ENCODE data around the gene PPARA. TPM values are rescaled to one million over a fixed set of nuclear protein-coding genes. Genes with fewer than 3 reads are reported as not detected.

The PPARA gene
- polyA plus RNA-seq, 1 experiment = 10.3 TPM

GRCh38 chr22:46121079-46121478 lies 29.2 kb upstream of the PPARA start:
- Histone ChIP-seq H3K4me3 (ENCODE audit: low read depth, low read length) (no peak overlapping the region), H3K36me3 (ENCODE audit: control insufficient read depth, insufficient read depth, low read length) (peaks cover 1% of the 10 kb centered on the region; the same call in 1 of the 2 replicates), H3K27me3 (ENCODE audit: control insufficient read depth, insufficient read depth, low read length) (no peaks in the 10 kb centered on the region)
- TF ChIP-seq CTCF (IDR thresholded peaks at IDR 0.05; ENCODE audit: insufficient read depth, low read depth, low read length) = no peak
- ChIA-PET CTCF (interaction anchor here (0.8 to 12.2 kb wide), 13 partner anchors 11 to 421 kb away, joined by 3 to 183 read pairs (median 9); no protein-coding TSS in a partner anchor), POLR2A (no interaction called here)
- DNase-seq (ENCODE audit: low read depth) = no peak

GRCh38 chr22:46121523-46122287 lies 28.6 kb upstream of the PPARA start:
- ChIA-PET CTCF (interaction anchor here (0.6 to 12.2 kb wide), 25 partner anchors 8 to 561 kb away, joined by 3 to 183 read pairs (median 6); partner anchors contain the start of genes GTSE1 and TTC38), POLR2A (no interaction called here)
- H3K27me3 ChIP-seq (ENCODE audit: control insufficient read depth, insufficient read depth, low read length) = no peaks in the 10 kb centered on the region
- no peaks in the 10 kb centered on the region; the same call in 1 of the 2 replicates for H3K36me3 ChIP-seq (ENCODE audit: control insufficient read depth, insufficient read depth, low read length)
- DNase-seq (ENCODE audit: low read depth) = no peak
- TF ChIP-seq CTCF (IDR thresholded peaks at IDR 0.05; ENCODE audit: insufficient read depth, low read depth, low read length) = no peak
- H3K4me3 ChIP-seq (ENCODE audit: low read depth, low read length) = no peak overlapping the region

- no peaks in the 10 kb centered on the region for H3K36me3 ChIP-seq (ENCODE audit: control insufficient read depth, insufficient read depth, low read length)
- ChIA-PET POLR2A (no interaction called here), CTCF (interaction anchor here (0.6 to 12.2 kb wide), 23 partner anchors 9 to 560 kb away, joined by 3 to 183 read pairs (median 7); partner anchors contain the start of genes GTSE1 and TTC38)
- DNase-seq (ENCODE audit: low read depth) = no peak
- TF ChIP-seq CTCF (IDR thresholded peaks at IDR 0.05; ENCODE audit: insufficient read depth, low read depth, low read length) = peak; percentile 92
- no peak overlapping the region for H3K4me3 ChIP-seq (ENCODE audit: low read depth, low read length)
- H3K27me3 ChIP-seq (ENCODE audit: control insufficient read depth, insufficient read depth, low read length) = no peaks in the 10 kb centered on the region
Observed at GRCh38 chr22:46122511-46122971, 27.8 kb upstream of the PPARA start.

- ChIA-PET CTCF (interaction anchor here (0.7 to 12.2 kb wide), 16 partner anchors 10 to 415 kb away, joined by 3 to 183 read pairs (median 8); partner anchors contain the start of genes CDPF1 and GTSE1), POLR2A (no interaction called here)
- no peak for DNase-seq (ENCODE audit: low read depth)
- H3K27me3 ChIP-seq (ENCODE audit: control insufficient read depth, insufficient read depth, low read length) = no peaks in the 10 kb centered on the region
- H3K4me3 ChIP-seq (ENCODE audit: low read depth, low read length) = no peak overlapping the region
- TF ChIP-seq CTCF (IDR thresholded peaks at IDR 0.05; ENCODE audit: insufficient read depth, low read depth, low read length) = no peak
- H3K36me3 ChIP-seq (ENCODE audit: control insufficient read depth, insufficient read depth, low read length) = no peaks in the 10 kb centered on the region
Observed at GRCh38 chr22:46122980-46123693, 27.2 kb upstream of the PPARA start.
